RWPE1 (cell line): ENCODE results near the gene MEGF11.

Source experiments
- CTCF ChIA-PET: fragments of 350-600 bp; sonication (Branson Sonifier 250); formaldehyde crosslinking; extraction: SDS; loops from one replicate; lab custom pipeline; 2021; lab: Yijun Ruan, JAX
- POLR2A ChIA-PET: fragments of 400-600 bp; formaldehyde crosslinking; extraction: SDS; loops from one replicate; lab custom pipeline; 2020; ENCODE audit warnings: antibody characterized with exemption; ENCODE audit not compliant: low non-redundant PET; lab: Yijun Ruan, JAX
- DNase-seq: peaks from one replicate; pipeline ENCODE4 v3.0.0; 2012; ENCODE audit warnings: low spot score
- H3K27ac ChIP-seq: fragments of 450-650 bp; 2 replicates; pipeline ENCODE4 v1.5.1; 2017
- TF ChIP-seq, protein P1 (sequence below): fragments of 450-650 bp; conservative IDR thresholded peaks from 2 replicates; pipeline ENCODE4 v1.5.1; 2017; ENCODE audit warnings: low read depth, mild to moderate bottlenecking

MEGF11 gene

DNA sequence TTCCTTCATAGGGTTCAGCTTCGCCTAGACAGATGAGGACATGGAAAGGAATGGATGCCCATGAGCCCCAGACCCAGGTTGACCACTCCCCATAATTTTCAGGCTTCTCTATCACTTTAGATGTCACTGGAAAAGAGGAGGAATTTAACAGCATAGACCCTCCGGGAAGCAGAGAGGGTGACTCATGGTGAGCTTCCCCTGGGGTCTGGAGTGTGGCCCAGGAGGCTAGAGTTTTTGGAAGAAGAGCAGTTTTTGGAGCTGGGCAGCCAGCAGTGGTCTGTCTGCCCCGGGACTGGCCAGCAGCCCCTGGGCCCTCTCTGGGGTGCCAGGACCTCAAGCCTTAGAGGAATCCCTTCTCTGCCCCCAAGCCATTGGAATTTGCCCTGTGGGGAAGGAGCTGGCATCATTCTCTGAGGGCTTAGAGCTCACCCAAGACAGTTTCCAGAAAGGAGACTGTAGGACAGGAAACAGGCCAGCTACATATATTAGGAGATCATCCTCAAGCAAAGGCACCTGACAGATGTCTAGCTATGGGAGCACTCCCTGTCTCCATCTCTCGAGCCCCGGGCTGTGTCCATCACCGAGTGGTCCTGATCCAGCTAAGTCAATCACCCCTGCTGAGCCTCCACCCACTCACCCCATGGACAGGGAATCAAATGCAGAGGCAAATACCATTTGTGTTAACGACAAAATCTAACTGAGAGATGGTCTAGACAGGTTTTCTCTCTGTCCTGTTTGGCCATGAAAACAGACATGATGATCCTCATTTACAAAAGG is 67.3 kb downstream of the MEGF11 start:
- ChIA-PET CTCF (no interaction called here), POLR2A (no interaction called here)
- TF ChIP-seq, protein P1, sequence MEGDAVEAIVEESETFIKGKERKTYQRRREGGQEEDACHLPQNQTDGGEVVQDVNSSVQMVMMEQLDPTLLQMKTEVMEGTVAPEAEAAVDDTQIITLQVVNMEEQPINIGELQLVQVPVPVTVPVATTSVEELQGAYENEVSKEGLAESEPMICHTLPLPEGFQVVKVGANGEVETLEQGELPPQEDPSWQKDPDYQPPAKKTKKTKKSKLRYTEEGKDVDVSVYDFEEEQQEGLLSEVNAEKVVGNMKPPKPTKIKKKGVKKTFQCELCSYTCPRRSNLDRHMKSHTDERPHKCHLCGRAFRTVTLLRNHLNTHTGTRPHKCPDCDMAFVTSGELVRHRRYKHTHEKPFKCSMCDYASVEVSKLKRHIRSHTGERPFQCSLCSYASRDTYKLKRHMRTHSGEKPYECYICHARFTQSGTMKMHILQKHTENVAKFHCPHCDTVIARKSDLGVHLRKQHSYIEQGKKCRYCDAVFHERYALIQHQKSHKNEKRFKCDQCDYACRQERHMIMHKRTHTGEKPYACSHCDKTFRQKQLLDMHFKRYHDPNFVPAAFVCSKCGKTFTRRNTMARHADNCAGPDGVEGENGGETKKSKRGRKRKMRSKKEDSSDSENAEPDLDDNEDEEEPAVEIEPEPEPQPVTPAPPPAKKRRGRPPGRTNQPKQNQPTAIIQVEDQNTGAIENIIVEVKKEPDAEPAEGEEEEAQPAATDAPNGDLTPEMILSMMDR: no peak
- no peak overlapping the region for H3K27ac ChIP-seq
- DNase-seq: no peak

DNA sequence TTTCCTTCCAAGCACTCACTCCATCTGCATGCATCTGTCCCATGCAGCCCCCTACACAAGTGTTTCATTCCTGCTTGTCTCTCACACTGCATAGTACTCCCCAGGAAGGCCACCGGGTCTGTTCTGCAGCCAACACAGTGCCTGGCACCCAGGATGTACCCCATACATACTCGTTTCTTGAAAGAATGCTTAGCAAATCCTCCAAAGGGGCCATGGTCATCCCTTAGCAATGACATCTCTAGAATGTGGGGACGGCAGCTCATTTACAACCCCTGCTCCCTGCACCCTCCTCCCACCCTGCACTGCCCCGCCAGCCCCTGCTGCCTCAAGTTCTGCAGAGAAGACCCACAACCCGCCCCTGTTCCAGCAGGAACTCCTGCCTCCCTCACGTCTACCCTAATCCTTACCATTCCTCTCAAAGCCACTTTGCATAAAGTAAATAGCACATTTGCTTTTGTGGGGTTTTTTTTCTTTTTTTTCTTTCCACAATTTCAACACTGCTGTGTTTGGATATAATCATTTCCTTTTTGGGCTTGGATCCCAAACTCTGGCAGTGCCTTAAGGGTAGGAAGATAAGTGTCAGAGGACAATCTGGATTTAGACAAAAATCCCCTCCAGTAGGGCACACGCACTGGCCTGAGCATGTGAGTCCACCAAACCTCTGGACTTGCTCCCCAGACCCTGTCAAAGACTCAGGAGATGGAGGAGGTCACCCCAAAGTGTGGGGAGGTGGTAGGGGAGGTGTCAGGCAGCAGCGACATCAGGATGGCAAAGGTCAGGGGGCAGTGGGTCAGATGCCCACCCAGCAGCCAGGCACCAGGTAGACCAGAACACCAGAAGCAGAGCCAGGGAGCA is 68.4 kb downstream of the MEGF11 start:
- H3K27ac ChIP-seq: no peak overlapping the region
- ChIA-PET POLR2A (no interaction called here), CTCF (no interaction called here)
- DNase-seq: no peak
- TF ChIP-seq, protein P1: no peak

DNA sequence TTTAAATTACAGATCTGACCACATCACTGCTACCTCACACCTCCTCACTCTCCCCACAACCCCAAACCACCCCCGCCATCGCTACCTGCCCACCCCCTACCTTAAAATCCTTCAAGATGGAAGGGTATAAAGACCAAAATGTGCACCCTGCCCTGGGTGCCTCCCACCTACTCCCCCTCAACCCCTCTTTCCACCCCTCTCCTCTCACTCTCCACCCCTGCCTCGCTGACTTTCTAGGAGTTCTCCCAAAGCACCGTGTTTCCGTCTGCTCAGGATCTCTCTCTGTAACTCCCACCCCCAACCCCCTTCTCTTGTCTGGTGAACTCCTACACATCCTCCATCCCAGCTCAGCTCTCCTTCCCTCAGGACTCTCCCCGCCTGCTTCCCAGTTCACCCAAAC is 69.1 kb downstream of the MEGF11 start:
- no peak for DNase-seq
- H3K27ac ChIP-seq: no peak overlapping the region
- TF ChIP-seq, protein P1: no peak
- ChIA-PET POLR2A (no interaction called here), CTCF (no interaction called here)

DNA sequence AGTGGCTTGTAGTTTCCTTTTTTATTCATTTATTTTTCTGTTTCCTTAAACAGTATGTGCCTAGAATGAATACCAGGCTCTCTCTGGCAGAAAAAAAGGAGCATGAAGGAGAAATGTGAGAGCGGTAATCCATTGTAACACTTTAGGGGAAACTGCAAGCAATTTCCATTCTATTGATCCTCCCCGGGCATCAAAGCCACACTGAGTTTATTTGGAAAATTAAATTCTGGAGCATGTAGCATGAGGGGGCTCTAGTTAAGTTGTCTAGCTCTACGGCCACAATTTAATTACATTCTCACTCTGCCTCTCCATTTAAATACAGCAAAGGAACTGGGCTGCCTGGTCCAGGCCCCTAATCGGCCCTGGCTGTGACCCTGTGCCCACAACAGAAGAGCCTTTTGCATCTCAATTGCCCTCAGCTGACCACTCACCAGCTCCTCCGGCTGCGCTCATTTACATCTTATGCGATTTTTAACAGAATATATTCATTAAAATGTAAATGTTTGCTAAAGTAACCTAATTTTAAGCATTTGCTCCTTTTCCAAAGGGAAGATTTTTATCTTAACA is 72.9 kb downstream of the MEGF11 start:
- ChIA-PET POLR2A (no interaction called here), CTCF (no interaction called here)
- H3K27ac ChIP-seq: no peak overlapping the region
- no peak for DNase-seq
- TF ChIP-seq, protein P1: no peak

DNA sequence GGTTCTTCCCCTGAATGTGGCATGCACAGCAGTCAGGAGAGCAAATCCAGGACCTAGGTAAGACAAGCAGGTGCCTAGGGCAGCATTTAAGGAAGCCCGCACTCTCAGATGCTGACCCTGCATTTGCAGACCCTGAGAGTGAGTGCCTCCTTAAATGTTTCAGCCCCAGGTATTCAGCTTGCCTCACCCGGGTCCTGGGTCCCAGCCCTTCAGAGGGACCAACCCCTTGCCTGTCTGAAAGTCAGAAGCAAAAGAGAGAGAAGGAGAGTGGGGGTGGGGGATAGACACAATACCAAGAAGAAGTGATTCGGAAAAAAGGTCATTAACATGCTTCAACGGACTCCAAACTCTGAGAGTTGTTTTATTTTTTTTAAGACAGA is 75.0 kb downstream of the MEGF11 start:
- TF ChIP-seq, protein P1: no peak
- DNase-seq: no peak
- H3K27ac ChIP-seq: no peak overlapping the region
- ChIA-PET POLR2A (no interaction called here), CTCF (no interaction called here)

DNA sequence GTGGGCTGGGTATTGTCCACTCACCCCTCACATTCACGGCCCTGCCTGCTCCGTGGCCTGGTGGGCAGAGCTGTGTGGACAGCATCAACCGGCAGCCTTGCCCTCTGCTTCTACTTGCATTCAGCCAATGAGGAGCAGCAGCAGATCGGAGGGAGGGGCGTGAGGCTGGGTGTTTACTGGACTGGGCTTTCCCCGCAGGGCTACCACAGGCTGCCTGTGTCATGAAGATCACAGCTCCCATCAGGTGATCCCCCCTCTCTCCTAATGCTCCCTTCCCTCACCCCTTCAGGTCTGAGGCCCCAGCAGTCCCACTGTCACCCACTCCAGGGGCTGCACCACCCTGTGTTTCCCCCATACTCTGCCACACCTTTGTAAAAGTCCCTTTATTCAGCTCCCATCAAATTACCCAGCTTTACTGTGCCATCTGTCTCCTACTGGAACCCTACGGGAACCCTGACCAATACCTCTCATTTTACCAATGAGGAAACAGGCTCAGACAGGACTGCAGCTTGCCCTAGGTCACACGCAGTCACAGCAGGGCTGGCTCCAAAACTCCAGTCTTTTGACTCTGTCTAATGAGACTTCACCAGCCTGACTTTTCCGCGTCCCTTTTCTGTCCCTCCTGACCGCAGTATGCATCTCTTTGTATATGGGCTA is 81.1 kb downstream of the MEGF11 start:
- CTCF ChIA-PET: no interaction called here
- TF ChIP-seq, protein P1: no peak
- H3K27ac ChIP-seq: no peak overlapping the region
- DNase-seq: no peak
- POLR2A ChIA-PET: no interaction called here
